ENCODE measurements around the gene BHMT.

Gene BHMT

GRCh38 chr5:79111960-79112702, 522 bp downstream of the BHMT start:
- DNase-seq (ENCODE audit: extremely low read depth, low read depth): no peak
- TF ChIP-seq, protein P1, sequence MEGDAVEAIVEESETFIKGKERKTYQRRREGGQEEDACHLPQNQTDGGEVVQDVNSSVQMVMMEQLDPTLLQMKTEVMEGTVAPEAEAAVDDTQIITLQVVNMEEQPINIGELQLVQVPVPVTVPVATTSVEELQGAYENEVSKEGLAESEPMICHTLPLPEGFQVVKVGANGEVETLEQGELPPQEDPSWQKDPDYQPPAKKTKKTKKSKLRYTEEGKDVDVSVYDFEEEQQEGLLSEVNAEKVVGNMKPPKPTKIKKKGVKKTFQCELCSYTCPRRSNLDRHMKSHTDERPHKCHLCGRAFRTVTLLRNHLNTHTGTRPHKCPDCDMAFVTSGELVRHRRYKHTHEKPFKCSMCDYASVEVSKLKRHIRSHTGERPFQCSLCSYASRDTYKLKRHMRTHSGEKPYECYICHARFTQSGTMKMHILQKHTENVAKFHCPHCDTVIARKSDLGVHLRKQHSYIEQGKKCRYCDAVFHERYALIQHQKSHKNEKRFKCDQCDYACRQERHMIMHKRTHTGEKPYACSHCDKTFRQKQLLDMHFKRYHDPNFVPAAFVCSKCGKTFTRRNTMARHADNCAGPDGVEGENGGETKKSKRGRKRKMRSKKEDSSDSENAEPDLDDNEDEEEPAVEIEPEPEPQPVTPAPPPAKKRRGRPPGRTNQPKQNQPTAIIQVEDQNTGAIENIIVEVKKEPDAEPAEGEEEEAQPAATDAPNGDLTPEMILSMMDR (IDR thresholded peaks at IDR 0.05; ENCODE audit: low read depth, low read length): no peak

GRCh38 chr5:79112703-79113058, 1.1 kb downstream of the BHMT start:
- DNase-seq (ENCODE audit: extremely low read depth, low read depth): no peak
- TF ChIP-seq, protein P1 (IDR thresholded peaks at IDR 0.05; ENCODE audit: low read depth, low read length): no peak

GRCh38 chr5:79119486-79119885, 7.9 kb downstream of the BHMT start:
- no peak for DNase-seq (ENCODE audit: extremely low read depth, low read depth)
- TF ChIP-seq, protein P1 (IDR thresholded peaks at IDR 0.05; ENCODE audit: low read depth, low read length): no peak

GRCh38 chr5:79120221-79120620, 8.6 kb downstream of the BHMT start:
- no peak for DNase-seq (ENCODE audit: extremely low read depth, low read depth)

DNA sequence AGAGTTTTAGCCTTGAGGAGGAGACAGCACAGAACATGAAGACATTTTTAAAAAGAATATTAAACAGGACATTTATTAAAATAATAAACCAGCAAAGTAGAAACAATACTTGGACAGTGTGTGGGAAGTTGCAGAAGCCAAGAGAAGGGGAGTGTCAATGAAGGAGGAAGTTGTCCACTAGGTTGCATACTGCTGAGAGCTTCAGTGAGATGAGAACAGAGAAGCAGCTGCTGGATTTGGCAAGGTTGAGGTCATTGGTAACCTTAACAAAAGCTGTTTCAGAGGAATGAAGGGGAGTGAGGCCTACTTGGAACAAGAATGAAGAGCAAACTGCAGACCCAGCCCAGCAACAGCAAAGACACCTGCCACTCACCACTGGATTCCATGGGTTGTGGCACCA, 11.4 kb downstream of the BHMT start:
- TF ChIP-seq, protein P1 (IDR thresholded peaks at IDR 0.05; ENCODE audit: low read depth, low read length): no peak
- DNase-seq (ENCODE audit: extremely low read depth, low read depth): no peak

More at GRCh38 chr5:79120221-79120620, 8.6 kb downstream of the BHMT start:
- TF ChIP-seq, protein P1 (IDR thresholded peaks at IDR 0.05; ENCODE audit: low read depth, low read length): no peak

DNA sequence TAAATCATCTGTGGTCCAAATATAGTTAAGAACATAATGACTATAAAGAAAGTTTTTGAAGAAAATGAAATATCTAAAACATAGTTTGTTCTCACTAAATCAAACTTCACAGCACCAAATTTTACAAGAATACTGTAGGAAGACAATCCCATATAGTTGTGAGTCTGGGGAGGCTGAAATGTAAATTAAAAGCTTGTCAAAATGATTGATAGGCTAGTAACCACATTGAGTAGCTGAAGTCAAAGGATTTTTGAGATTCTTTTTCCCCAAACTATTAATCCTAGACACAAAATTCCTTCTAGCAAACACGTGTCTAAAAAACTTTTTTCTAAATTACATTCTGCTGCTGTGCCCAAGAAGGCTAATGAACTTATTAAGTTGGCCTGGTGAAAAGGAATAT, 13.0 kb downstream of the BHMT start:
- TF ChIP-seq, protein P1 (IDR thresholded peaks at IDR 0.05; ENCODE audit: low read depth, low read length): no peak
- no peak for DNase-seq (ENCODE audit: extremely low read depth, low read depth)

DNA sequence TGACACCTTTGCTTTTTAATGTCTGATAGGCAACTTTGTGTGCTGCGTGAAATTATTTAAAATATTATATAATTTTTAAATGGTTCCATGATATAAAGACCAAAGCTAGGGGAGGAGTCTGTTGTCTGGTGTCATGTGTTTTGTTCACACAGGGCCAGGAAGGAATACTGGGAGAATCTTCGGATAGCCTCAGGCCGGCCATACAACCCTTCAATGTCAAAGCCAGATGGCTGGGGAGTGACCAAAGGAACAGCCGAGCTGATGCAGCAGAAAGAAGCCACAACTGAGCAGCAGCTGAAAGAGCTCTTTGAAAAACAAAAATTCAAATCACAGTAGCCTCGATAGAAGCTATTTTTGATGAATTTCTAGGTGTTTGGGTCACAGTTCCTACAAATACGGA, 19.2 kb downstream of the BHMT start:
- DNase-seq (ENCODE audit: extremely low read depth, low read depth): no peak
- TF ChIP-seq, protein P1 (IDR thresholded peaks at IDR 0.05; ENCODE audit: low read depth, low read length): no peak
